Endodermal cell (in vitro differentiated cells): ENCODE measurements around the gene GPC2. TPM values are rescaled to one million over a fixed set of nuclear protein-coding genes. Genes with fewer than 3 reads are reported as not detected.

ENCODE experiments used
- DNase-seq: peaks from one replicate; pipeline ENCODE4 v3.0.0-alpha.2; 2017
- H3K27ac ChIP-seq: 2 replicates; pipeline ENCODE4 v1.5.1; 2013; ENCODE audit warnings: mild to moderate bottlenecking, low read depth, low read length, moderate library complexity
- H3K27me3 ChIP-seq: 2 replicates; pipeline ENCODE4 v1.6.1; 2013; ENCODE audit warnings: mild to moderate bottlenecking, low read length, moderate library complexity; ENCODE audit not compliant: insufficient read depth, control insufficient read depth, poor library complexity, severe bottlenecking
- H3K36me3 ChIP-seq: 2 replicates; pipeline ENCODE4 v1.7.0; 2013; ENCODE audit warnings: mild to moderate bottlenecking, low read length, moderate library complexity; ENCODE audit not compliant: control insufficient read depth, insufficient read depth
- H3K4me1 ChIP-seq: one replicate; pipeline ENCODE4 v1.7.0; 2013; ENCODE audit warnings: low read length; ENCODE audit not compliant: control insufficient read depth, insufficient read depth
- H3K4me3 ChIP-seq: 2 replicates; pipeline ENCODE4 v1.5.1; 2013; ENCODE audit warnings: mild to moderate bottlenecking, low read length, moderate library complexity
- H3K9ac ChIP-seq: 2 replicates; pipeline ENCODE4 v1.6.1; 2013; ENCODE audit warnings: mild to moderate bottlenecking, low read length, moderate library complexity; ENCODE audit not compliant: poor library complexity, severe bottlenecking; ENCODE audit errors: extremely low read depth
- H3K9me3 ChIP-seq: 2 replicates; pipeline ENCODE4 v1.6.1; 2013; ENCODE audit warnings: mild to moderate bottlenecking, low read length, moderate library complexity; ENCODE audit not compliant: control insufficient read depth
- H3K27ac Mint-ChIP-seq: 2 replicates; pipeline ENCODE4 v1.8.0; 2020; ENCODE audit warnings: mixed read lengths
- H3K27me3 Mint-ChIP-seq: 2 replicates; pipeline ENCODE4 v1.8.0; 2021; ENCODE audit warnings: mild to moderate bottlenecking, mixed read lengths; ENCODE audit not compliant: insufficient read depth
- H3K36me3 Mint-ChIP-seq: 2 replicates; pipeline ENCODE4 v1.8.0; 2020; ENCODE audit warnings: low read depth, mixed read lengths
- H3K4me1 Mint-ChIP-seq: 2 replicates; pipeline ENCODE4 v1.8.0; 2020; ENCODE audit warnings: mixed read lengths
- H3K4me3 Mint-ChIP-seq: 2 replicates; pipeline ENCODE4 v1.8.0; 2020; ENCODE audit warnings: mild to moderate bottlenecking, moderate library complexity, mixed read lengths
- H3K9me3 Mint-ChIP-seq: 2 replicates; pipeline ENCODE4 v1.8.0; 2020; ENCODE audit warnings: mild to moderate bottlenecking, mixed read lengths
- WGBS, 2 experiments: methylation state at CpG; one replicate each; pipeline versions ENCODE4 v1.1.5 to v1.1.7; 2013; ENCODE audit warnings: missing lambda C conversion rate in 2 of 2, mixed read lengths in 1 of 2; ENCODE audit not compliant: insufficient coverage in 1 of 2, insufficient read length in 1 of 2; 5-methylcytosine and 5-hydroxymethylcytosine counted together
- total RNA-seq, 2 donors: library from RNA; stranded (reverse); fragmentation: NEBNext Ultra II Directional in 1 of 2; extraction: Animal tissue kit (Norgen Biotek cat#: 25700) in 1 of 2; gene quantifications; 2 replicates in 1 of 2; 3 replicates in 1 of 2; pipeline ENCODE4 v1.2.1, GENCODE V29; 2021
- TF ChIP-seq, protein P1 (sequence below): fragments of 200-600 bp; sonication (generic); conservative IDR thresholded peaks from 2 replicates; pipeline ENCODE4 v1.5.0; 2021; ENCODE audit warnings: antibody characterized with exemption, mild to moderate bottlenecking

The GPC2 gene
- total RNA-seq, 2 donors from 2014 or later = 39.3 to 56.1 TPM

DNA sequence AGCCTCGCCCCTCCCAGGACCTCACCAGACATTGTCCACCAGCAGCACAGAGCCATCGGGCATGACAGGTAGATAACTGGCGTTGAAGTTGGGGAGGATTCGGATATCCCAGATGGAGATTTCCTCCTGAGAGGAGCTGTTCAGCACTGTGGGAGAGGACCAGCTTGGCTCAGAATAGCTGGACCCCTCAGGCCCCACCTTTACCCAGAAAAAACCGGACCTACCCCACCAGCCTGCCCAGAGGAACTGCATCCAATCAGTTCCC, 20.2 kb downstream of the GPC2 start:
- TF ChIP-seq, protein P1, sequence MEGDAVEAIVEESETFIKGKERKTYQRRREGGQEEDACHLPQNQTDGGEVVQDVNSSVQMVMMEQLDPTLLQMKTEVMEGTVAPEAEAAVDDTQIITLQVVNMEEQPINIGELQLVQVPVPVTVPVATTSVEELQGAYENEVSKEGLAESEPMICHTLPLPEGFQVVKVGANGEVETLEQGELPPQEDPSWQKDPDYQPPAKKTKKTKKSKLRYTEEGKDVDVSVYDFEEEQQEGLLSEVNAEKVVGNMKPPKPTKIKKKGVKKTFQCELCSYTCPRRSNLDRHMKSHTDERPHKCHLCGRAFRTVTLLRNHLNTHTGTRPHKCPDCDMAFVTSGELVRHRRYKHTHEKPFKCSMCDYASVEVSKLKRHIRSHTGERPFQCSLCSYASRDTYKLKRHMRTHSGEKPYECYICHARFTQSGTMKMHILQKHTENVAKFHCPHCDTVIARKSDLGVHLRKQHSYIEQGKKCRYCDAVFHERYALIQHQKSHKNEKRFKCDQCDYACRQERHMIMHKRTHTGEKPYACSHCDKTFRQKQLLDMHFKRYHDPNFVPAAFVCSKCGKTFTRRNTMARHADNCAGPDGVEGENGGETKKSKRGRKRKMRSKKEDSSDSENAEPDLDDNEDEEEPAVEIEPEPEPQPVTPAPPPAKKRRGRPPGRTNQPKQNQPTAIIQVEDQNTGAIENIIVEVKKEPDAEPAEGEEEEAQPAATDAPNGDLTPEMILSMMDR = no peak
- peaks cover 37% of the 10 kb centered on the region for H3K4me1 Mint-ChIP-seq
- no peaks in the 10 kb centered on the region for H3K9me3 ChIP-seq
- H3K27ac Mint-ChIP-seq = no peak overlapping the region
- H3K27me3 ChIP-seq = no peaks in the 10 kb centered on the region
- no peaks in the 10 kb centered on the region for H3K9me3 Mint-ChIP-seq
- H3K27me3 Mint-ChIP-seq = peaks cover 2% of the 10 kb centered on the region
- H3K9ac ChIP-seq = no peak overlapping the region
- peaks cover 28% of the 10 kb centered on the region for H3K36me3 Mint-ChIP-seq
- H3K4me3 Mint-ChIP-seq = peak overlapping the region; percentile 62
- H3K27ac ChIP-seq = no peak overlapping the region
- peaks cover 21% of the 10 kb centered on the region for H3K4me1 ChIP-seq
- peak overlapping the region; percentile 84 for H3K4me3 ChIP-seq
- 74% methylated on average over 5 of the region's 5 CpGs; no CpG with 5 or more reads in 1 of the 2 experiments for WGBS, 2 experiments
- no peak for DNase-seq
- peaks cover 46% of the 10 kb centered on the region for H3K36me3 ChIP-seq

DNA sequence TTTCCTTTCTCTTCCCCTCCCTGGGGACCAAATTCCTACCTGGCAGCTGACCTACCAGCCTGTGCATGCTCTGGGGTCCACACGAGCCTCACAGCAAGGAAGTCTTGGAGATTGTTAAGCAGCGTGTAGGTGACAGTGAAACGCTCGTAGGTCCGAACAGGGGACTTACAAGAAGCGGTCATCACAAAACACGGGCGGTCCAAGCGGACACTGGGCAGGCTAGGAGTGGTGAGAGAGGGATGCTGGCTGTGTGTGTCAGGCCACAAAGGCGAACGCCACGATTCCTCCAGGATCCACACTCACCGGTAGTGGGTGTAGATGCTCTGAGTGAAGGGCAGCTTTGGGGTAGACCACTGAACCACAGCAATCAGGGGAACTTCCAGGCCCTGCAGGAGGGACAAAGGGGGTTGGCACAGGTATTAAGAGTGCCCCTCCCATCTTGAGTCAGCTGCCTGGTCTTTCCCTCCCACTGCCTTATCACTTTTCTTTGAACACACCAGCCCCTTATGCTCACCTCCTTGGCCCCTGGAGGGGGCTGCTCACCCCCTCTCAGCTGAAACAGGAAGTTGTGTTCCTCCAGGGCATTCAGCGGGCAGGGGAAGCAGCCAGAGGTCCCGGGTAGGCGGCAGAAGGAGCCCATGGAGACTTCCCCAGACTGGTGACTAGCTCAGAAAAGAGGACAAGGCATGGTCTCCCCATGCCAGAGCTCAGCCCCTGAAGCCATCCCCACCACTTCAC, 20.7 kb downstream of the GPC2 start:
- Histone ChIP-seq H3K27ac (no peak overlapping the region), H3K36me3 (peaks cover 47% of the 10 kb centered on the region), H3K4me1 (peaks cover 21% of the 10 kb centered on the region), H3K9ac (no peak overlapping the region), H3K27me3 (no peaks in the 10 kb centered on the region), H3K9me3 (no peaks in the 10 kb centered on the region), H3K4me3 (peak overlapping the region; percentile 84)
- DNase-seq = peak; percentile 44
- no peaks in the 10 kb centered on the region for H3K27me3 Mint-ChIP-seq
- H3K9me3 Mint-ChIP-seq = no peaks in the 10 kb centered on the region
- no peak overlapping the region for H3K27ac Mint-ChIP-seq
- 94 to 96% methylated on average over 14 to 16 of the region's 16 CpGs for WGBS, 2 experiments
- peaks cover 33% of the 10 kb centered on the region for H3K36me3 Mint-ChIP-seq
- TF ChIP-seq, protein P1 = no peak
- H3K4me3 Mint-ChIP-seq = peak overlapping the region; percentile 62
- peaks cover 37% of the 10 kb centered on the region for H3K4me1 Mint-ChIP-seq

DNA sequence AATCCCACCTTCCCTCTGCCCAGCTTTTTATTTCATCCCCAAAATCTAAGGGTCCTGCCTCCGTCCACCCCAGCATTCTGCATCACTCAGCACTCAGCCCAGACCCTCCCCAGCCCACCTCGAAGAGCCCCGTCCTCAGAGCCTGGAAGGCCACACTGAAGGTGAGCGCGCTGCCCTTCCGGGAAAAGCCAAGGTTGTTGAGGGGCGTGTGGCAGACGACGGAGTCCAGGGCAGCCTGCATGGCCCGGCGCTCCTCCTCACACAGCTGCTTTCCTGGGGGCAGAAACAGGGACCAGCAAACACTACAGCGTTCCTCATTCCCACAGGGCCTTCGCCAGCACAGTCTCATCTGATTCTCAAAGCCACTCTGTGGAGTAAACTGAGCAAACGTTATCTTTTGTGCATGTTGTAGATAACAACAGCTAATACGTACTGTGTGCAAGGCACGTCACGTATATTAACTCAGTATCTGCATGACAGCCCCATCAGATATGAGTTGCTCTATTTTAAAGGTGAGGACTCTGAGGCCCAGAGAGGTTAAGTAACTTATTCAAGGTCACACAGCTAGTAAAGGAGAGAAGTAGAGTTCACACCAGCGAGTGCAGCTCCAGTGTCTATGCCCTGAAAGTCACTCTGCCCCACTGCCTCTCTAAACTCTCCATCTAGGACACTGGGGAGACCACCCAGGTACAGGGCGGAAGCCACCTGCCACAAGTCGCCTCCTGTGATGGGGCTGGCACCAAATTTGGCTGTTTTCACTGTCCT, 21.4 kb downstream of the GPC2 start:
- no peaks in the 10 kb centered on the region for H3K27me3 Mint-ChIP-seq
- H3K9me3 Mint-ChIP-seq = no peaks in the 10 kb centered on the region
- H3K9ac ChIP-seq = no peak overlapping the region
- H3K4me1 ChIP-seq = peaks cover 21% of the 10 kb centered on the region
- peaks cover 47% of the 10 kb centered on the region for H3K36me3 ChIP-seq
- peak overlapping the region; percentile 48 for H3K27ac Mint-ChIP-seq
- peaks cover 37% of the 10 kb centered on the region for H3K4me1 Mint-ChIP-seq
- peaks cover 34% of the 10 kb centered on the region for H3K36me3 Mint-ChIP-seq
- TF ChIP-seq, protein P1 = no peak
- no peak overlapping the region for H3K27ac ChIP-seq
- H3K27me3 ChIP-seq = no peaks in the 10 kb centered on the region
- H3K9me3 ChIP-seq = no peaks in the 10 kb centered on the region
- no peak overlapping the region for H3K4me3 ChIP-seq
- 92 to 93% methylated on average over 11 to 20 of the region's 20 CpGs for WGBS, 2 experiments
- DNase-seq = no peak
- H3K4me3 Mint-ChIP-seq = no peak overlapping the region
